B cell (primary cell): ENCODE data around the gene DYRK3. TPM values are rescaled to one million over a fixed set of nuclear protein-coding genes. Genes with fewer than 3 reads are reported as not detected.

Experiments
- ATAC-seq: fragments of 200-7000 bp; cut with Tn5 transposase; one replicate; pipeline ENCODE4 v1.10.0; 2021; ENCODE audit warnings: low read depth, mild to moderate bottlenecking, moderate number of reproducible peaks, moderate library complexity
- CTCF ChIA-PET: fragments of 350-600 bp; sonication (Branson Sonifier 250); formaldehyde crosslinking; loops from one replicate; lab custom pipeline; 2021; ENCODE audit warnings: antibody characterized with exemption, inconsistent platforms; lab: Charles Lee
- POLR2A ChIA-PET: fragments of 350-600 bp; sonication (Branson Sonifier 250); formaldehyde crosslinking; loops from one replicate; lab custom pipeline; 2021; ENCODE audit warnings: antibody characterized with exemption; lab: Charles Lee
- DNase-seq: peaks from one replicate; pipeline ENCODE4 v3.0.0; 2013
- H2AFZ ChIP-seq: 2 replicates; pipeline ENCODE4 v1.6.1; 2012; ENCODE audit warnings: mild to moderate bottlenecking, low read depth, low read length; ENCODE audit not compliant: insufficient read depth, poor library complexity, severe bottlenecking
- H3K27ac ChIP-seq, 2 donors: 1 replicate in 1 of 2; 2 replicates in 1 of 2; pipeline ENCODE4 v1.5.1; 2012 to 2013; ENCODE audit warnings: low read length in 2 of 2, mild to moderate bottlenecking in 2 of 2, moderate library complexity in 1 of 2
- H3K27me3 ChIP-seq, 4 experiments: fragments of 200-600 bp in 1 of 4; sonication (generic) in 1 of 4; replicated peaks in 1 of 4; 1 replicate in 2 of 4; 2 replicates in 2 of 4; pipeline versions ENCODE4 v1.6.1 to v1.7.0; 2013 to 2016; ENCODE audit warnings: low read length in 3 of 4, mild to moderate bottlenecking in 2 of 4, mixed read lengths in 1 of 4, moderate library complexity in 1 of 4; ENCODE audit not compliant: insufficient read depth in 4 of 4, control insufficient read depth in 3 of 4; ENCODE audit errors: control extremely low read depth in 1 of 4
- H3K36me3 ChIP-seq, 2 experiments: replicated peaks in 1 of 2; 1 replicate in 1 of 2; 2 replicates in 1 of 2; pipeline versions ENCODE4 v1.6.1 to v1.7.1; 2013; ENCODE audit warnings: low read length in 1 of 2; ENCODE audit not compliant: insufficient read depth in 2 of 2, control insufficient read depth in 1 of 2; ENCODE audit errors: control extremely low read depth in 1 of 2, extremely low read depth in 1 of 2
- H3K4me1 ChIP-seq, 2 donors: fragments of 200-600 bp in 1 of 2; sonication (generic) in 1 of 2; 1 replicate in 1 of 2; 2 replicates in 1 of 2; pipeline versions ENCODE4 v1.5.1 to v1.6.1; 2013 to 2017; ENCODE audit warnings: low read length in 2 of 2; ENCODE audit not compliant: control insufficient read depth in 2 of 2, insufficient read depth in 2 of 2
- H3K4me2 ChIP-seq: replicated peaks from 2 replicates; pipeline ENCODE3; 2012; ENCODE audit warnings: mild to moderate bottlenecking, low read depth, low read length; ENCODE audit not compliant: poor library complexity, severe bottlenecking
- H3K4me3 ChIP-seq, 5 experiments: fragments of 200-600 bp in 1 of 5; sonication (generic) in 1 of 5; 1 replicate in 3 of 5; 2 replicates in 2 of 5; pipeline versions ENCODE4 v1.5.1 to v1.7.0; 2011 to 2016; ENCODE audit warnings: low read length in 4 of 5, mild to moderate bottlenecking in 4 of 5, low read depth in 2 of 5, control low read depth in 1 of 5, moderate library complexity in 1 of 5; ENCODE audit not compliant: insufficient read depth in 1 of 5; ENCODE audit errors: control extremely low read depth in 1 of 5, extremely low read depth in 1 of 5
- H3K79me2 ChIP-seq: fragments of 200-600 bp; sonication (generic); one replicate; pipeline ENCODE4 v1.6.0; 2016; ENCODE audit warnings: low read length; ENCODE audit not compliant: control insufficient read depth, insufficient read depth
- H3K9ac ChIP-seq: fragments of 200-600 bp; sonication (generic); 2 replicates; pipeline ENCODE4 v1.6.1; 2017; ENCODE audit warnings: mild to moderate bottlenecking, low read length, moderate library complexity
- H3K9me3 ChIP-seq, 3 donors: one replicate each; pipeline versions ENCODE4 v1.6.1 to v1.7.1; 2013; ENCODE audit warnings: low read length in 2 of 3; ENCODE audit not compliant: control insufficient read depth in 2 of 3, insufficient read depth in 1 of 3; ENCODE audit errors: control extremely low read depth in 1 of 3
- H4K20me1 ChIP-seq: 2 replicates; pipeline ENCODE4 v1.6.0; 2012; ENCODE audit warnings: mild to moderate bottlenecking, low read length; ENCODE audit not compliant: insufficient read depth, control insufficient read depth, poor library complexity, severe bottlenecking
- H3K27ac Mint-ChIP-seq: one replicate; pipeline ENCODE4 v1.8.0; 2021; ENCODE audit warnings: mixed read lengths
- H3K27me3 Mint-ChIP-seq: one replicate; pipeline ENCODE4 v1.8.0; 2021; ENCODE audit warnings: mixed read lengths
- H3K4me1 Mint-ChIP-seq: one replicate; pipeline ENCODE4 v1.8.0; 2021; ENCODE audit warnings: mixed read lengths
- H3K4me3 Mint-ChIP-seq: one replicate; pipeline ENCODE4 v1.8.0; 2021; ENCODE audit warnings: mixed read lengths
- H3K9me3 Mint-ChIP-seq: one replicate; pipeline ENCODE4 v1.8.0; 2022; ENCODE audit warnings: mixed read lengths; ENCODE audit not compliant: insufficient read depth
- CTCF ChIP-seq: fragments of 200-600 bp; IDR thresholded peaks from one replicate; pipeline ENCODE4 v1.8.0; 2022; ENCODE audit warnings: antibody characterized with exemption, mild to moderate bottlenecking
- EZH2 ChIP-seq: IDR thresholded peaks from 2 replicates; pipeline ENCODE4 v1.6.1; 2012; ENCODE audit warnings: borderline replicate concordance, low read depth, mild to moderate bottlenecking, moderate library complexity, low read length; ENCODE audit not compliant: insufficient read depth, poor library complexity, severe bottlenecking
- WGBS: methylation state at CpG from one replicate; pipeline ENCODE4 v1.1.5; 2013; ENCODE audit warnings: missing lambda C conversion rate; ENCODE audit not compliant: insufficient coverage; 5-methylcytosine and 5-hydroxymethylcytosine counted together
- intact Hi-C: fragments of 100-400 bp; cut with micrococcal nuclease; formaldehyde crosslinking; loops from one replicate; pipeline ENCODE4 v1.10.0; 2022
- polyA plus RNA-seq: library from polyadenylated mRNA; depleted of rRNA; stranded (reverse); fragments of >200 nt; gene quantifications from 2 replicates; pipeline ENCODE4 v1.2.3, GENCODE V29; 2012
- total RNA-seq, 2 donors: library from RNA; stranded (reverse); fragments of 120-200 nt in 1 of 2; gene quantifications; 1 replicate in 1 of 2; 2 replicates in 1 of 2; pipeline versions ENCODE4 v1.2.3 to v1.2.4, GENCODE V29; 2013 to 2022

Gene DYRK3
- total and polyA plus RNA-seq, 2 donors (not counting 1 experiment from before 2014, with no cell fraction given), result 0.30 TPM; not detected in 1

GRCh38 chr1:206694171-206695124 is 59.1 kb downstream of the DYRK3 start:
- no peak overlapping the region for H3K4me3 Mint-ChIP-seq
- intact Hi-C loops, result no loop called here

More at GRCh38 chr1:206694171-206695124, 59.1 kb downstream of the DYRK3 start:
- ATAC-seq (no peak), DNase-seq (no peak)
- Mint-ChIP-seq H3K27me3 (no peaks in the 10 kb centered on the region), H3K9me3 (no peaks in the 10 kb centered on the region), H3K4me1 (peaks cover 88% of the 10 kb centered on the region), H3K27ac (no peak overlapping the region)
- Histone ChIP-seq H3K4me3 (no peak overlapping the region), H3K9me3 (no peaks in the 10 kb centered on the region), H3K36me3 (peaks cover 3 to 40% of the 10 kb centered on the region in 2 experiments), H3K27me3 (no peaks in the 10 kb centered on the region), H2AFZ (no peak overlapping the region), H4K20me1 (peaks cover 99% of the 10 kb centered on the region), H3K79me2 (peaks cover 98% of the 10 kb centered on the region), H3K27ac (no peak overlapping the region), H3K9ac (no peak overlapping the region), H3K4me2 (no peak overlapping the region), H3K4me1 (peaks cover 38 to 40% of the 10 kb centered on the region in 2 donors)
- TF ChIP-seq CTCF (no peak), EZH2 (no peak)
- 99% methylated on average over 7 of the region's 11 CpGs for WGBS
- POLR2A ChIA-PET, result interaction anchor here (0.6 kb wide), 1 partner anchor 35 kb away, joined by 3 read pairs; no protein-coding TSS in a partner anchor
- CTCF ChIA-PET, result interaction anchor here (0.6 to 1.5 kb wide), 6 partner anchors 20 to 111 kb away, joined by 3 to 4 read pairs (median 3); no protein-coding TSS in a partner anchor
